ENCODE data around the gene AGGF1. TPM values are rescaled to one million over a fixed set of nuclear protein-coding genes. Genes with fewer than 3 reads are reported as not detected.

AGGF1 gene
- total RNA-seq, 4 donors from 2014 or later, result 15.4 to 25.5 (median 19.6) TPM

GRCh38 chr5:77028631-77029375 lies 1.4 kb upstream of the AGGF1 start:
- ATAC-seq (ENCODE audit: low FRiP score) (no peak), DNase-seq (ENCODE audit: low spot score) (no peak)
- TF ChIP-seq CTCF (IDR thresholded peaks at IDR 0.05), result no peak

GRCh38 chr5:77029376-77029885 lies 773 bp upstream of the AGGF1 start:
- TF ChIP-seq CTCF (IDR thresholded peaks at IDR 0.05), result no peak
- no peak for DNase-seq (ENCODE audit: low spot score)
- no peak for ATAC-seq (ENCODE audit: low FRiP score)

GRCh38 chr5:77031891-77032290 lies 1.7 kb downstream of the AGGF1 start:
- no peak for DNase-seq (ENCODE audit: low spot score)
- no peak for TF ChIP-seq CTCF (IDR thresholded peaks at IDR 0.05)
- ATAC-seq (ENCODE audit: low FRiP score), result no peak

- no peak for ATAC-seq (ENCODE audit: low FRiP score)
- DNase-seq (ENCODE audit: low spot score), result no peak
- TF ChIP-seq CTCF (IDR thresholded peaks at IDR 0.05), result no peak
Measured at GRCh38 chr5:77032635-77033034, 2.4 kb downstream of the AGGF1 start.

GRCh38 chr5:77033338-77033737 lies 3.1 kb downstream of the AGGF1 start:
- TF ChIP-seq CTCF (IDR thresholded peaks at IDR 0.05), result no peak
- DNase-seq (ENCODE audit: low spot score), result no peak
- ATAC-seq (ENCODE audit: low FRiP score), result no peak

- ATAC-seq (ENCODE audit: low FRiP score) (no peak), DNase-seq (ENCODE audit: low spot score) (no peak)
- TF ChIP-seq CTCF (IDR thresholded peaks at IDR 0.05), result no peak
Measured at GRCh38 chr5:77035950-77036349, 5.7 kb downstream of the AGGF1 start.

Data from omental fat pad (tissue), 4 donors.